HEK293T (cell line): ENCODE measurements around the gene SUN3.

Source experiments
- CTCF ChIA-PET: fragments of 350-600 bp; formaldehyde crosslinking; extraction: SDS; loops from one replicate; lab custom pipeline; 2021; ENCODE audit warnings: antibody characterized with exemption, inconsistent platforms; lab: Yijun Ruan, JAX
- POLR2A ChIA-PET: fragments of 350-600 bp; formaldehyde crosslinking; extraction: SDS; loops from one replicate; lab custom pipeline; 2020; ENCODE audit warnings: antibody characterized with exemption, inconsistent platforms; lab: Yijun Ruan, JAX
- DNase-seq: peaks from one replicate; pipeline ENCODE4 v3.0.0; 2012; ENCODE audit warnings: mixed read lengths; ENCODE audit errors: extremely low spot score
- ARNT ChIP-seq: fragments of 450-650 bp; IDR thresholded peaks from 2 replicates; pipeline ENCODE4 v1.6.1; 2017; ENCODE audit warnings: mild to moderate bottlenecking
- BHLHE40 ChIP-seq: fragments of 450-650 bp; IDR thresholded peaks from 2 replicates; pipeline ENCODE4 v1.6.1; 2016; ENCODE audit warnings: mild to moderate bottlenecking, moderate library complexity, borderline replicate concordance
- CTBP1 ChIP-seq: fragments of 450-650 bp; IDR thresholded peaks from 2 replicates; pipeline ENCODE4 v1.6.1; 2016; ENCODE audit warnings: borderline replicate concordance
- ELF4 ChIP-seq: fragments of 450-650 bp; IDR thresholded peaks from 2 replicates; pipeline ENCODE4 v1.6.1; 2017; ENCODE audit warnings: antibody characterized with exemption
- FOXA1 ChIP-seq: fragments of 450-650 bp; IDR thresholded peaks from 2 replicates; pipeline ENCODE4 v1.6.1; 2016; ENCODE audit warnings: mild to moderate bottlenecking
- FOXK2 ChIP-seq: fragments of 450-650 bp; IDR thresholded peaks from 2 replicates; pipeline ENCODE4 v1.6.1; 2016; ENCODE audit warnings: mild to moderate bottlenecking
- FOXM1 ChIP-seq: fragments of 450-650 bp; IDR thresholded peaks from 2 replicates; pipeline ENCODE4 v1.6.1; 2017; ENCODE audit warnings: mild to moderate bottlenecking, borderline replicate concordance
- HDGF ChIP-seq: fragments of 450-650 bp; IDR thresholded peaks from 2 replicates; pipeline ENCODE4 v1.6.1; 2017; ENCODE audit warnings: antibody characterized with exemption, borderline replicate concordance
- L3MBTL2 ChIP-seq: fragments of 450-650 bp; conservative IDR thresholded peaks from 2 replicates; pipeline ENCODE4 v1.6.1; 2016; ENCODE audit warnings: mild to moderate bottlenecking
- LEF1 ChIP-seq: fragments of 450-650 bp; IDR thresholded peaks from 2 replicates; pipeline ENCODE4 v1.6.1; 2017; ENCODE audit warnings: mild to moderate bottlenecking, borderline replicate concordance
- NFRKB ChIP-seq: fragments of 450-650 bp; IDR thresholded peaks from 2 replicates; pipeline ENCODE4 v1.6.1; 2016; ENCODE audit warnings: mild to moderate bottlenecking, moderate library complexity
- PKNOX1 ChIP-seq: fragments of 450-650 bp; IDR thresholded peaks from 2 replicates; pipeline ENCODE4 v1.6.1; 2016
- SP1 ChIP-seq: fragments of 450-650 bp; IDR thresholded peaks from 2 replicates; pipeline ENCODE4 v1.6.1; 2017
- SUZ12 ChIP-seq: fragments of 450-650 bp; IDR thresholded peaks from 2 replicates; pipeline ENCODE4 v1.6.1; 2016; ENCODE audit warnings: mild to moderate bottlenecking
- TARDBP ChIP-seq: fragments of 450-650 bp; IDR thresholded peaks from 2 replicates; pipeline ENCODE4 v1.6.1; 2016
- ZNF384 ChIP-seq: fragments of 450-650 bp; IDR thresholded peaks from 2 replicates; pipeline ENCODE4 v1.6.1; 2016

SUN3 gene

GRCh38 chr7:47951374-47951773 is 77.5 kb downstream of the SUN3 start:
- CTCF ChIA-PET, result no interaction called here
- no peak for DNase-seq
- POLR2A ChIA-PET, result no interaction called here
- TF ChIP-seq NFRKB, result no peak
- no peak for TF ChIP-seq SP1
- no peak for TF ChIP-seq ARNT
- no peak for TF ChIP-seq PKNOX1
- TF ChIP-seq FOXA1, result no peak
- TF ChIP-seq ZNF384, result no peak
- no peak for TF ChIP-seq TARDBP
- no peak for TF ChIP-seq CTBP1
- TF ChIP-seq ELF4, result no peak
- TF ChIP-seq FOXM1, result no peak
- TF ChIP-seq SUZ12, result no peak
- TF ChIP-seq L3MBTL2, result no peak
- no peak for TF ChIP-seq HDGF

- CTCF ChIA-PET, result no interaction called here
- TF ChIP-seq TARDBP, result no peak
- TF ChIP-seq FOXA1, result no peak
- TF ChIP-seq ZNF384, result no peak
- no peak for TF ChIP-seq L3MBTL2
- no peak for TF ChIP-seq PKNOX1
- TF ChIP-seq FOXM1, result no peak
- no peak for TF ChIP-seq FOXK2
- TF ChIP-seq CTBP1, result no peak
- no peak for TF ChIP-seq ELF4
- no peak for TF ChIP-seq ARNT
- TF ChIP-seq SUZ12, result no peak
- TF ChIP-seq BHLHE40, result no peak
- TF ChIP-seq LEF1, result no peak
- no peak for DNase-seq
- POLR2A ChIA-PET, result no interaction called here
Observed at GRCh38 chr7:47950714-47951113, 78.2 kb downstream of the SUN3 start.

GRCh38 chr7:47949703-47950102 is 79.2 kb downstream of the SUN3 start:
- no peak for DNase-seq
- TF ChIP-seq FOXA1 (no peak), CTBP1 (no peak)
- ChIA-PET CTCF (no interaction called here), POLR2A (no interaction called here)

GRCh38 chr7:47948141-47948790 is 80.6 kb downstream of the SUN3 start, which contains the start of gene PKD1L1:
PKD1L1 (minus strand) TSS chr7:47948466; CDS start chr7:47948440, 26 bp downstream.
- ChIA-PET POLR2A (no interaction called here), CTCF (interaction anchor here (0.6 kb wide), 1 partner anchor 206 kb away, joined by 3 read pairs; no protein-coding TSS in a partner anchor)
- DNase-seq, result no peak
- TF ChIP-seq CTBP1 (no peak), SP1 (no peak), ZNF384 (no peak), BHLHE40 (no peak), HDGF (no peak), LEF1 (no peak)

GRCh38 chr7:47947355-47947749 is 81.6 kb downstream of the SUN3 start:
- TF ChIP-seq TARDBP (no peak), FOXA1 (no peak), NFRKB (no peak), SUZ12 (no peak), FOXM1 (no peak), LEF1 (no peak), ZNF384 (no peak), BHLHE40 (no peak), HDGF (no peak), CTBP1 (no peak), L3MBTL2 (no peak), PKNOX1 (no peak), SP1 (no peak), ELF4 (no peak), ARNT (no peak)
- ChIA-PET POLR2A (no interaction called here), CTCF (no interaction called here)
- no peak for DNase-seq

- ChIA-PET CTCF (no interaction called here), POLR2A (no interaction called here)
- TF ChIP-seq L3MBTL2 (no peak), PKNOX1 (no peak)
- DNase-seq, result no peak
Observed at GRCh38 chr7:47946581-47947354, 82.1 kb downstream of the SUN3 start.
